ENCODE data around the gene ALKBH5. TPM values are rescaled to one million over a fixed set of nuclear protein-coding genes. Genes with fewer than 3 reads are reported as not detected.

ALKBH5 gene
- total RNA-seq, 3 donors from 2014 or later (not counting 1 experiment from before 2014, with no cell fraction given), result 95.6 to 114 (median 96.7) TPM

- ATAC-seq (no peak), DNase-seq (no peak)
- Histone ChIP-seq H3K27ac (ENCODE audit: low read length) (no peak overlapping the region), H3K4me1 (ENCODE audit: control insufficient read depth, insufficient read depth, low read length) (no peaks in the 10 kb centered on the region), H3K9me3 (ENCODE audit: control insufficient read depth, insufficient read depth, low read length) (no peaks in the 10 kb centered on the region), H3K36me3 (ENCODE audit: control insufficient read depth, insufficient read depth, low read length) (peaks cover 45% of the 10 kb centered on the region), H3K27me3 (ENCODE audit: control insufficient read depth, insufficient read depth, low read length) (no peaks in the 10 kb centered on the region), H3K4me3 (ENCODE audit: low read length) (no peak overlapping the region)
- no peak for TF ChIP-seq CTCF (IDR thresholded peaks at IDR 0.05)
- Mint-ChIP-seq H3K27me3 (ENCODE audit: low read depth in 2 of 2) (no peaks in the 10 kb centered on the region), H3K27ac (no peak overlapping the region), H3K4me1 (no peaks in the 10 kb centered on the region), H3K36me3 (no peaks in the 10 kb centered on the region), H3K9me3 (no peaks in the 10 kb centered on the region), H3K4me3 (no peak overlapping the region)
- intact Hi-C loops (cut with micrococcal nuclease), result no loop called here
- 97% methylated on average over 22 of the region's 22 CpGs for WGBS (ENCODE audit: insufficient coverage)
These were observed 51.3 kb downstream of the ALKBH5 start for GRCh38 chr17:18234853-18235380.

- H3K9me3 Mint-ChIP-seq, result no peaks in the 10 kb centered on the region
- DNase-seq (no peak), ATAC-seq (no peak)
- intact Hi-C loops (cut with micrococcal nuclease), result no loop called here
- Histone ChIP-seq H3K9me3 (ENCODE audit: control insufficient read depth, insufficient read depth, low read length) (no peaks in the 10 kb centered on the region), H3K36me3 (ENCODE audit: control insufficient read depth, insufficient read depth, low read length) (peaks cover 45% of the 10 kb centered on the region), H3K4me3 (ENCODE audit: low read length) (no peak overlapping the region), H3K27ac (ENCODE audit: low read length) (no peak overlapping the region), H3K4me1 (ENCODE audit: control insufficient read depth, insufficient read depth, low read length) (no peaks in the 10 kb centered on the region), H3K27me3 (ENCODE audit: control insufficient read depth, insufficient read depth, low read length) (no peaks in the 10 kb centered on the region)
- peak overlapping the region in 1 of 2 donors; percentile 44 for H3K27ac Mint-ChIP-seq
- WGBS (ENCODE audit: insufficient coverage), result 79% methylated on average over 14 of the region's 14 CpGs
- TF ChIP-seq CTCF (IDR thresholded peaks at IDR 0.05), result no peak
- H3K36me3 Mint-ChIP-seq, result no peaks in the 10 kb centered on the region
- H3K4me1 Mint-ChIP-seq, result no peaks in the 10 kb centered on the region
- no peak overlapping the region for H3K4me3 Mint-ChIP-seq
- H3K27me3 Mint-ChIP-seq (ENCODE audit: low read depth in 2 of 2), result no peaks in the 10 kb centered on the region
These were observed 52.2 kb downstream of the ALKBH5 start for GRCh38 chr17:18235743-18236256.

GRCh38 chr17:18236494-18236893 is 52.9 kb downstream of the ALKBH5 start:
- intact Hi-C loops (cut with micrococcal nuclease), result no loop called here
- Mint-ChIP-seq H3K27me3 (ENCODE audit: low read depth in 2 of 2) (no peaks in the 10 kb centered on the region), H3K36me3 (no peaks in the 10 kb centered on the region), H3K4me3 (no peak overlapping the region), H3K27ac (peak overlapping the region in 1 of 2 donors; percentile 44), H3K9me3 (no peaks in the 10 kb centered on the region), H3K4me1 (no peaks in the 10 kb centered on the region)
- 98% methylated on average over 18 of the region's 18 CpGs for WGBS (ENCODE audit: insufficient coverage)
- ATAC-seq (no peak), DNase-seq (no peak)
- Histone ChIP-seq H3K9me3 (ENCODE audit: control insufficient read depth, insufficient read depth, low read length) (no peaks in the 10 kb centered on the region), H3K4me1 (ENCODE audit: control insufficient read depth, insufficient read depth, low read length) (no peaks in the 10 kb centered on the region), H3K4me3 (ENCODE audit: low read length) (no peak overlapping the region), H3K27me3 (ENCODE audit: control insufficient read depth, insufficient read depth, low read length) (no peaks in the 10 kb centered on the region), H3K27ac (ENCODE audit: low read length) (no peak overlapping the region), H3K36me3 (ENCODE audit: control insufficient read depth, insufficient read depth, low read length) (peaks cover 46% of the 10 kb centered on the region)
- TF ChIP-seq CTCF (IDR thresholded peaks at IDR 0.05), result no peak

- intact Hi-C loops (cut with micrococcal nuclease), result no loop called here
- 96% methylated on average over 20 of the region's 20 CpGs for WGBS (ENCODE audit: insufficient coverage)
These were observed 53.8 kb downstream of the ALKBH5 start for GRCh38 chr17:18237461-18237860.

More at GRCh38 chr17:18237461-18237860, 53.8 kb downstream of the ALKBH5 start:
- H3K27me3 Mint-ChIP-seq (ENCODE audit: low read depth in 2 of 2), result no peaks in the 10 kb centered on the region
- H3K9me3 Mint-ChIP-seq, result no peaks in the 10 kb centered on the region
- H3K27ac Mint-ChIP-seq, result no peak overlapping the region
- Histone ChIP-seq H3K4me3 (ENCODE audit: low read length) (no peak overlapping the region), H3K27me3 (ENCODE audit: control insufficient read depth, insufficient read depth, low read length) (no peaks in the 10 kb centered on the region), H3K27ac (ENCODE audit: low read length) (no peak overlapping the region), H3K36me3 (ENCODE audit: control insufficient read depth, insufficient read depth, low read length) (peaks cover 45% of the 10 kb centered on the region), H3K9me3 (ENCODE audit: control insufficient read depth, insufficient read depth, low read length) (no peaks in the 10 kb centered on the region), H3K4me1 (ENCODE audit: control insufficient read depth, insufficient read depth, low read length) (no peaks in the 10 kb centered on the region)
- H3K4me1 Mint-ChIP-seq, result no peaks in the 10 kb centered on the region
- no peaks in the 10 kb centered on the region for H3K36me3 Mint-ChIP-seq
- TF ChIP-seq CTCF (IDR thresholded peaks at IDR 0.05), result no peak
- DNase-seq, result no peak
- H3K4me3 Mint-ChIP-seq, result no peak overlapping the region
- ATAC-seq, result no peak
